Neural cell (in vitro differentiated cells): ENCODE measurements around the gene HMSD. TPM values are rescaled to one million over a fixed set of nuclear protein-coding genes. Genes with fewer than 3 reads are reported as not detected.

Experiments used
- H2AFZ ChIP-seq: fragments of 200-600, 300-800 bp; sonication (generic), shearing (Covaris generic); 2 replicates; pipeline ENCODE4 v1.6.0; 2014; ENCODE audit warnings: low read depth, mild to moderate bottlenecking, antibody characterized with exemption, low read length, moderate library complexity
- H3F3A ChIP-seq: fragments of 200-600 bp; shearing (Covaris generic); 2 replicates; pipeline ENCODE4 v1.6.1; 2016; ENCODE audit warnings: mild to moderate bottlenecking, moderate library complexity, mixed read lengths, antibody characterized with exemption, low read length; ENCODE audit not compliant: insufficient read depth, poor library complexity, severe bottlenecking
- H3K27ac ChIP-seq: fragments of 200-600, 300-800 bp; sonication (generic), shearing (Covaris generic); 2 replicates; pipeline ENCODE4 v1.5.1; 2014; ENCODE audit warnings: mild to moderate bottlenecking, low read length, moderate library complexity
- H3K27me3 ChIP-seq: fragments of 300-800, 200-600 bp; sonication (generic), shearing (Covaris generic); 2 replicates; pipeline ENCODE4 v1.6.0; 2014; ENCODE audit warnings: mild to moderate bottlenecking, low read depth, low read length, moderate library complexity; ENCODE audit not compliant: insufficient read depth
- H3K36me3 ChIP-seq: fragments of 300-800, 200-600 bp; sonication (generic), shearing (Covaris generic); 2 replicates; pipeline ENCODE4 v1.5.1; 2014; ENCODE audit warnings: mild to moderate bottlenecking, antibody characterized with exemption, low read length, moderate library complexity; ENCODE audit not compliant: insufficient read depth
- H3K4me2 ChIP-seq: fragments of 300-800, 200-600 bp; sonication (generic), shearing (Covaris generic); 2 replicates; pipeline ENCODE4 v1.6.0; 2014; ENCODE audit warnings: mild to moderate bottlenecking, low read length
- H3K4me3 ChIP-seq: fragments of 300-800, 200-600 bp; sonication (generic), shearing (Covaris generic); 2 replicates; pipeline ENCODE4 v1.5.1; 2014; ENCODE audit warnings: mild to moderate bottlenecking, low read length, moderate library complexity
- H3K79me2 ChIP-seq: fragments of 200-600 bp; shearing (Covaris generic); replicated peaks from 2 replicates; pipeline ENCODE4 v1.6.0; 2014; ENCODE audit warnings: mild to moderate bottlenecking, low read length, moderate library complexity; ENCODE audit not compliant: insufficient read depth
- H3K9ac ChIP-seq: fragments of 300-800, 200-600 bp; sonication (generic), shearing (Covaris generic); 2 replicates; pipeline ENCODE4 v1.6.1; 2016; ENCODE audit warnings: mild to moderate bottlenecking, low read length, mixed read lengths
- H3K9me2 ChIP-seq: fragments of 200-600 bp; shearing (Covaris generic); 2 replicates; pipeline ENCODE4 v1.6.1; 2016; ENCODE audit warnings: mild to moderate bottlenecking, low read length, mixed read lengths; ENCODE audit not compliant: insufficient read depth
- H3K9me3 ChIP-seq: fragments of 200-600, 300-800 bp; sonication (generic), shearing (Covaris generic); 2 replicates; pipeline ENCODE4 v1.6.1; 2016; ENCODE audit warnings: mild to moderate bottlenecking, mixed run types, low read length, moderate library complexity, mixed read lengths
- H4K20me1 ChIP-seq: fragments of 200-600 bp; shearing (Covaris generic); 2 replicates; pipeline ENCODE4 v1.6.1; 2016; ENCODE audit warnings: mild to moderate bottlenecking, mixed run types; ENCODE audit not compliant: insufficient read depth
- CTCF ChIP-seq: fragments of 450-650 bp; IDR thresholded peaks from 2 replicates; pipeline ENCODE4 v1.5.1; 2014; ENCODE audit warnings: antibody characterized with exemption, mild to moderate bottlenecking, moderate library complexity; ENCODE audit not compliant: poor library complexity, severe bottlenecking
- EP300 ChIP-seq: fragments of 450-650 bp; conservative IDR thresholded peaks from 2 replicates; pipeline ENCODE4 v1.6.1; 2014; ENCODE audit warnings: antibody characterized with exemption, mild to moderate bottlenecking, moderate library complexity; ENCODE audit not compliant: poor library complexity, severe bottlenecking
- EZH2 ChIP-seq: fragments of 200-600, 300-800 bp; shearing (Covaris generic), sonication (generic); IDR thresholded peaks from 2 replicates; pipeline ENCODE4 v1.6.1; 2014; ENCODE audit warnings: antibody characterized with exemption, low read length, borderline replicate concordance, mild to moderate bottlenecking; ENCODE audit not compliant: insufficient read depth, poor library complexity, severe bottlenecking
- MXI1 ChIP-seq: fragments of 450-650 bp; conservative IDR thresholded peaks from 2 replicates; pipeline ENCODE4 v1.6.1; 2014; ENCODE audit warnings: antibody characterized with exemption, mild to moderate bottlenecking; ENCODE audit not compliant: poor library complexity, severe bottlenecking
- POLR2AphosphoS5 ChIP-seq: IDR thresholded peaks from 2 replicates; pipeline ENCODE4 v1.6.1; 2012
- RAD21 ChIP-seq: fragments of 450-650 bp; conservative IDR thresholded peaks from 2 replicates; pipeline ENCODE4 v1.6.1; 2014; ENCODE audit warnings: antibody characterized with exemption, mild to moderate bottlenecking, moderate library complexity
- REST ChIP-seq: IDR thresholded peaks from 2 replicates; pipeline ENCODE4 v1.6.1; 2012; ENCODE audit warnings: borderline replicate concordance
- SMC3 ChIP-seq: fragments of 450-650 bp; conservative IDR thresholded peaks from 2 replicates; pipeline ENCODE4 v1.6.1; 2014; ENCODE audit warnings: antibody characterized with exemption, mild to moderate bottlenecking, moderate library complexity; ENCODE audit not compliant: poor library complexity
- TAF1 ChIP-seq: IDR thresholded peaks from 2 replicates; pipeline ENCODE4 v1.6.1; 2012; ENCODE audit warnings: low read depth
- polyA plus RNA-seq: library from polyadenylated mRNA; depleted of rRNA; stranded (reverse); fragments of >200 nt; gene quantifications from 2 replicates; pipeline ENCODE4 v1.2.3, GENCODE V29; 2014

HMSD gene
- polyA plus RNA-seq, 1 donor from 2014 or later = not detected

- Histone ChIP-seq H3K9ac (no peak overlapping the region), H4K20me1 (no peaks in the 10 kb centered on the region), H3K27ac (no peak overlapping the region), H3F3A (no peaks in the 10 kb centered on the region), H2AFZ (no peak overlapping the region), H3K27me3 (no peaks in the 10 kb centered on the region), H3K79me2 (peaks cover 3% of the 10 kb centered on the region), H3K4me2 (no peak overlapping the region), H3K9me2 (no peaks in the 10 kb centered on the region), H3K4me3 (no peak overlapping the region), H3K36me3 (no peaks in the 10 kb centered on the region), H3K9me3 (no peaks in the 10 kb centered on the region)
- TF ChIP-seq SMC3 (no peak), CTCF (no peak), RAD21 (no peak), EZH2 (no peak), TAF1 (no peak), POLR2AphosphoS5 (no peak), EP300 (no peak), MXI1 (no peak)
Observed at GRCh38 chr18:63972002-63972376, 22.9 kb downstream of the HMSD start.

GRCh38 chr18:63974991-63975390 lies 25.9 kb downstream of the HMSD start:
- no peak overlapping the region for H2AFZ ChIP-seq
- TF ChIP-seq CTCF = peak; percentile 29
- TF ChIP-seq EP300 = no peak

GRCh38 chr18:63975628-63976027 lies 26.5 kb downstream of the HMSD start:
- Histone ChIP-seq H3K79me2 (no peaks in the 10 kb centered on the region), H3K9ac (no peak overlapping the region), H3K4me2 (no peak overlapping the region), H3K27me3 (no peaks in the 10 kb centered on the region), H3K9me2 (no peaks in the 10 kb centered on the region), H3K4me3 (no peak overlapping the region), H3K27ac (no peak overlapping the region), H2AFZ (no peak overlapping the region), H3F3A (no peaks in the 10 kb centered on the region), H3K9me3 (no peaks in the 10 kb centered on the region), H4K20me1 (no peaks in the 10 kb centered on the region), H3K36me3 (no peaks in the 10 kb centered on the region)
- TF ChIP-seq TAF1 = no peak
- no peak for TF ChIP-seq CTCF
- no peak for TF ChIP-seq EP300
- no peak for TF ChIP-seq RAD21
- no peak for TF ChIP-seq POLR2AphosphoS5
- TF ChIP-seq EZH2 = no peak
- no peak for TF ChIP-seq SMC3
- no peak for TF ChIP-seq MXI1
- TF ChIP-seq REST = no peak

More at GRCh38 chr18:63974991-63975390, 25.9 kb downstream of the HMSD start:
- Histone ChIP-seq H3K9ac (no peak overlapping the region), H3K4me2 (no peak overlapping the region), H3K9me2 (no peaks in the 10 kb centered on the region), H4K20me1 (no peaks in the 10 kb centered on the region), H3K36me3 (no peaks in the 10 kb centered on the region), H3K79me2 (no peaks in the 10 kb centered on the region), H3F3A (no peaks in the 10 kb centered on the region), H3K27ac (no peak overlapping the region), H3K4me3 (no peak overlapping the region), H3K27me3 (no peaks in the 10 kb centered on the region), H3K9me3 (no peaks in the 10 kb centered on the region)
